Measurements from ENCODE around the gene CADM2. TPM values are rescaled to one million over a fixed set of nuclear protein-coding genes. Genes with fewer than 3 reads are reported as not detected.

Gene CADM2
- total and polyA plus RNA-seq, 2 experiments from 2014 or later: 13.3 to 47.5 TPM

DNA sequence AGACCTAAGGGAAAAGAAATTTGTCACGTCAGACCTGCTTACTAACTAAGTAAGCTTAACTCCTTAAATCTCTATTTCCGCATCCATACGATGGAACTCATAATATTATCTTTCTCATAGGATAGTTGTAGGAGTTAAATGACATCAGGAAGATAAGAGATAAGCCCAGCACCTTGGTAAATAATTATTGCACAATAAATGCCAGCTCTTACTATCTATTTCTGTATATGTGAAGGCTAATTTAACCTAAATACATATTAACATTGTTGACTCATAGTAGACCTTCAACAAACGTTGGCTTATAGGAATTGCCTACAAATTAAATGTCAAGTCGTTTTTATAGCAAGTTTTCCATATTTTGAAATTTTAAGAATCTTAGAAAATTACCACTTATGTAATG lies 709.0 kb downstream of the CADM2 start:
- H3K79me2 ChIP-seq (replicated peaks; ENCODE audit: insufficient read depth): no peaks in the 10 kb centered on the region
- Mint-ChIP-seq H3K4me1 (peaks cover 15% of the 10 kb centered on the region), H3K9me3 (peaks cover 5% of the 10 kb centered on the region; the same call in 2 of the 3 replicates), H3K27ac (no peak overlapping the region), H3K36me3 (ENCODE audit: low read depth) (peaks cover 8% of the 10 kb centered on the region; the same call in 2 of the 3 replicates), H3K27me3 (ENCODE audit: insufficient read depth, low read depth, poor library complexity) (no peaks in the 10 kb centered on the region), H3K4me3 (no peak overlapping the region)
- no peaks in the 10 kb centered on the region for H3K36me3 ChIP-seq (ENCODE audit: insufficient read depth)
- no peak overlapping the region for H3K4me3 ChIP-seq
- H3F3A ChIP-seq (replicated peaks; ENCODE audit: low read depth): no peaks in the 10 kb centered on the region
- H3K27me3 ChIP-seq (ENCODE audit: insufficient read depth): no peaks in the 10 kb centered on the region
- 0 out of 2 replicates have a peak, but pooled peaks cover 2% of the 10 kb centered on the region for H3K4me1 ChIP-seq (ENCODE audit: insufficient read depth)
- H2AFZ ChIP-seq: no peak overlapping the region
- TF ChIP-seq EZH2phosphoT487 (IDR thresholded peaks at IDR 0.05; ENCODE audit: unreplicated experiment) (no peak), JUNB (IDR thresholded peaks at IDR 0.05; ENCODE audit: unreplicated experiment) (no peak), ZNF331 (CRISPR knock-in tag; IDR thresholded peaks at IDR 0.05; ENCODE audit: low read depth) (no peak), STAT1 (IDR thresholded peaks at IDR 0.05; ENCODE audit: unreplicated experiment) (no peak), EZH2 (IDR thresholded peaks at IDR 0.05; ENCODE audit: low read depth, unreplicated experiment) (no peak), CREB1 (CRISPR knock-in tag; IDR thresholded peaks at IDR 0.05; ENCODE audit: low read depth) (no peak), POLR2AphosphoS5 (IDR thresholded peaks at IDR 0.05; ENCODE audit: low read depth) (no peak), ZNF114 (CRISPR knock-in tag; IDR thresholded peaks at IDR 0.05) (no peak), NANOG (IDR thresholded peaks at IDR 0.05; ENCODE audit: borderline replicate concordance) (no peak)
- TF ChIP-seq, protein P1, sequence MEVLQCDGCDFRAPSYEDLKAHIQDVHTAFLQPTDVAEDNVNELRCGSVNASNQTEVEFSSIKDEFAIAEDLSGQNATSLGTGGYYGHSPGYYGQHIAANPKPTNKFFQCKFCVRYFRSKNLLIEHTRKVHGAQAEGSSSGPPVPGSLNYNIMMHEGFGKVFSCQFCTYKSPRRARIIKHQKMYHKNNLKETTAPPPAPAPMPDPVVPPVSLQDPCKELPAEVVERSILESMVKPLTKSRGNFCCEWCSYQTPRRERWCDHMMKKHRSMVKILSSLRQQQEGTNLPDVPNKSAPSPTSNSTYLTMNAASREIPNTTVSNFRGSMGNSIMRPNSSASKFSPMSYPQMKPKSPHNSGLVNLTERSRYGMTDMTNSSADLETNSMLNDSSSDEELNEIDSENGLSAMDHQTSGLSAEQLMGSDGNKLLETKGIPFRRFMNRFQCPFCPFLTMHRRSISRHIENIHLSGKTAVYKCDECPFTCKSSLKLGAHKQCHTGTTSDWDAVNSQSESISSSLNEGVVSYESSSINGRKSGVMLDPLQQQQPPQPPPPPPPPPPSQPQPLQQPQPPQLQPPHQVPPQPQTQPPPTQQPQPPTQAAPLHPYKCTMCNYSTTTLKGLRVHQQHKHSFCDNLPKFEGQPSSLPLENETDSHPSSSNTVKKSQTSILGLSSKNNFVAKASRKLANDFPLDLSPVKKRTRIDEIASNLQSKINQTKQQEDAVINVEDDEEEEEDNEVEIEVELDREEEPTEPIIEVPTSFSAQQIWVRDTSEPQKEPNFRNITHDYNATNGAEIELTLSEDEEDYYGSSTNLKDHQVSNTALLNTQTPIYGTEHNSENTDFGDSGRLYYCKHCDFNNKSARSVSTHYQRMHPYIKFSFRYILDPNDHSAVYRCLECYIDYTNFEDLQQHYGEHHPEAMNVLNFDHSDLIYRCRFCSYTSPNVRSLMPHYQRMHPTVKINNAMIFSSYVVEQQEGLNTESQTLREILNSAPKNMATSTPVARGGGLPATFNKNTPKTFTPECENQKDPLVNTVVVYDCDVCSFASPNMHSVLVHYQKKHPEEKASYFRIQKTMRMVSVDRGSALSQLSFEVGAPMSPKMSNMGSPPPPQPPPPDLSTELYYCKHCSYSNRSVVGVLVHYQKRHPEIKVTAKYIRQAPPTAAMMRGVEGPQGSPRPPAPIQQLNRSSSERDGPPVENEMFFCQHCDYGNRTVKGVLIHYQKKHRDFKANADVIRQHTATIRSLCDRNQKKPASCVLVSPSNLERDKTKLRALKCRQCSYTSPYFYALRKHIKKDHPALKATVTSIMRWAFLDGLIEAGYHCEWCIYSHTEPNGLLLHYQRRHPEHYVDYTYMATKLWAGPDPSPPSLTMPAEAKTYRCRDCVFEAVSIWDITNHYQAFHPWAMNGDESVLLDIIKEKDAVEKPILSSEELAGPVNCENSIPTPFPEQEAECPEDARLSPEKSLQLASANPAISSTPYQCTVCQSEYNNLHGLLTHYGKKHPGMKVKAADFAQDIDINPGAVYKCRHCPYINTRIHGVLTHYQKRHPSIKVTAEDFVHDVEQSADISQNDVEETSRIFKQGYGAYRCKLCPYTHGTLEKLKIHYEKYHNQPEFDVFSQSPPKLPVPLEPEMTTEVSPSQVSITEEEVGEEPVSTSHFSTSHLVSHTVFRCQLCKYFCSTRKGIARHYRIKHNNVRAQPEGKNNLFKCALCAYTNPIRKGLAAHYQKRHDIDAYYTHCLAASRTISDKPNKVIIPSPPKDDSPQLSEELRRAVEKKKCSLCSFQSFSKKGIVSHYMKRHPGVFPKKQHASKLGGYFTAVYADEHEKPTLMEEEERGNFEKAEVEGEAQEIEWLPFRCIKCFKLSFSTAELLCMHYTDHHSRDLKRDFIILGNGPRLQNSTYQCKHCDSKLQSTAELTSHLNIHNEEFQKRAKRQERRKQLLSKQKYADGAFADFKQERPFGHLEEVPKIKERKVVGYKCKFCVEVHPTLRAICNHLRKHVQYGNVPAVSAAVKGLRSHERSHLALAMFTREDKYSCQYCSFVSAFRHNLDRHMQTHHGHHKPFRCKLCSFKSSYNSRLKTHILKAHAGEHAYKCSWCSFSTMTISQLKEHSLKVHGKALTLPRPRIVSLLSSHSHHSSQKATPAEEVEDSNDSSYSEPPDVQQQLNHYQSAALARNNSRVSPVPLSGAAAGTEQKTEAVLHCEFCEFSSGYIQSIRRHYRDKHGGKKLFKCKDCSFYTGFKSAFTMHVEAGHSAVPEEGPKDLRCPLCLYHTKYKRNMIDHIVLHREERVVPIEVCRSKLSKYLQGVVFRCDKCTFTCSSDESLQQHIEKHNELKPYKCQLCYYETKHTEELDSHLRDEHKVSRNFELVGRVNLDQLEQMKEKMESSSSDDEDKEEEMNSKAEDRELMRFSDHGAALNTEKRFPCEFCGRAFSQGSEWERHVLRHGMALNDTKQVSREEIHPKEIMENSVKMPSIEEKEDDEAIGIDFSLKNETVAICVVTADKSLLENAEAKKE (CRISPR knock-in tag; IDR thresholded peaks at IDR 0.05): no peak
- TF ChIP-seq, protein P2, sequence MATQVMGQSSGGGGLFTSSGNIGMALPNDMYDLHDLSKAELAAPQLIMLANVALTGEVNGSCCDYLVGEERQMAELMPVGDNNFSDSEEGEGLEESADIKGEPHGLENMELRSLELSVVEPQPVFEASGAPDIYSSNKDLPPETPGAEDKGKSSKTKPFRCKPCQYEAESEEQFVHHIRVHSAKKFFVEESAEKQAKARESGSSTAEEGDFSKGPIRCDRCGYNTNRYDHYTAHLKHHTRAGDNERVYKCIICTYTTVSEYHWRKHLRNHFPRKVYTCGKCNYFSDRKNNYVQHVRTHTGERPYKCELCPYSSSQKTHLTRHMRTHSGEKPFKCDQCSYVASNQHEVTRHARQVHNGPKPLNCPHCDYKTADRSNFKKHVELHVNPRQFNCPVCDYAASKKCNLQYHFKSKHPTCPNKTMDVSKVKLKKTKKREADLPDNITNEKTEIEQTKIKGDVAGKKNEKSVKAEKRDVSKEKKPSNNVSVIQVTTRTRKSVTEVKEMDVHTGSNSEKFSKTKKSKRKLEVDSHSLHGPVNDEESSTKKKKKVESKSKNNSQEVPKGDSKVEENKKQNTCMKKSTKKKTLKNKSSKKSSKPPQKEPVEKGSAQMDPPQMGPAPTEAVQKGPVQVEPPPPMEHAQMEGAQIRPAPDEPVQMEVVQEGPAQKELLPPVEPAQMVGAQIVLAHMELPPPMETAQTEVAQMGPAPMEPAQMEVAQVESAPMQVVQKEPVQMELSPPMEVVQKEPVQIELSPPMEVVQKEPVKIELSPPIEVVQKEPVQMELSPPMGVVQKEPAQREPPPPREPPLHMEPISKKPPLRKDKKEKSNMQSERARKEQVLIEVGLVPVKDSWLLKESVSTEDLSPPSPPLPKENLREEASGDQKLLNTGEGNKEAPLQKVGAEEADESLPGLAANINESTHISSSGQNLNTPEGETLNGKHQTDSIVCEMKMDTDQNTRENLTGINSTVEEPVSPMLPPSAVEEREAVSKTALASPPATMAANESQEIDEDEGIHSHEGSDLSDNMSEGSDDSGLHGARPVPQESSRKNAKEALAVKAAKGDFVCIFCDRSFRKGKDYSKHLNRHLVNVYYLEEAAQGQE (IDR thresholded peaks at IDR 0.05; ENCODE audit: unreplicated experiment): no peak
- TF ChIP-seq, protein P3, sequence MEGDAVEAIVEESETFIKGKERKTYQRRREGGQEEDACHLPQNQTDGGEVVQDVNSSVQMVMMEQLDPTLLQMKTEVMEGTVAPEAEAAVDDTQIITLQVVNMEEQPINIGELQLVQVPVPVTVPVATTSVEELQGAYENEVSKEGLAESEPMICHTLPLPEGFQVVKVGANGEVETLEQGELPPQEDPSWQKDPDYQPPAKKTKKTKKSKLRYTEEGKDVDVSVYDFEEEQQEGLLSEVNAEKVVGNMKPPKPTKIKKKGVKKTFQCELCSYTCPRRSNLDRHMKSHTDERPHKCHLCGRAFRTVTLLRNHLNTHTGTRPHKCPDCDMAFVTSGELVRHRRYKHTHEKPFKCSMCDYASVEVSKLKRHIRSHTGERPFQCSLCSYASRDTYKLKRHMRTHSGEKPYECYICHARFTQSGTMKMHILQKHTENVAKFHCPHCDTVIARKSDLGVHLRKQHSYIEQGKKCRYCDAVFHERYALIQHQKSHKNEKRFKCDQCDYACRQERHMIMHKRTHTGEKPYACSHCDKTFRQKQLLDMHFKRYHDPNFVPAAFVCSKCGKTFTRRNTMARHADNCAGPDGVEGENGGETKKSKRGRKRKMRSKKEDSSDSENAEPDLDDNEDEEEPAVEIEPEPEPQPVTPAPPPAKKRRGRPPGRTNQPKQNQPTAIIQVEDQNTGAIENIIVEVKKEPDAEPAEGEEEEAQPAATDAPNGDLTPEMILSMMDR (conservative IDR thresholded peaks at IDR 0.05; ENCODE audit: low read depth in 2 of 2): no peak
- TF ChIP-seq, protein P4, sequence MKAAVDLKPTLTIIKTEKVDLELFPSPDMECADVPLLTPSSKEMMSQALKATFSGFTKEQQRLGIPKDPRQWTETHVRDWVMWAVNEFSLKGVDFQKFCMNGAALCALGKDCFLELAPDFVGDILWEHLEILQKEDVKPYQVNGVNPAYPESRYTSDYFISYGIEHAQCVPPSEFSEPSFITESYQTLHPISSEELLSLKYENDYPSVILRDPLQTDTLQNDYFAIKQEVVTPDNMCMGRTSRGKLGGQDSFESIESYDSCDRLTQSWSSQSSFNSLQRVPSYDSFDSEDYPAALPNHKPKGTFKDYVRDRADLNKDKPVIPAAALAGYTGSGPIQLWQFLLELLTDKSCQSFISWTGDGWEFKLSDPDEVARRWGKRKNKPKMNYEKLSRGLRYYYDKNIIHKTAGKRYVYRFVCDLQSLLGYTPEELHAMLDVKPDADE (IDR thresholded peaks at IDR 0.05): no peak
- DNase-seq (ENCODE audit: low spot score) (no peak), ATAC-seq (no peak)
- no peak overlapping the region for H3K4me2 ChIP-seq
- H3K27ac ChIP-seq (ENCODE audit: low read depth): no peak overlapping the region
- no peaks in the 10 kb centered on the region for H4K20me1 ChIP-seq (replicated peaks; ENCODE audit: insufficient read depth)
- no peaks in the 10 kb centered on the region for H3K9me2 ChIP-seq (ENCODE audit: insufficient read depth)
